HG02623 (cell line): ENCODE measurements around the gene RAMAC.
"Not testable (repeated sequence)": the region's sequence is repeated elsewhere in the genome, so short reads cannot be mapped to it uniquely, and the experiment has no call there.

ENCODE experiments used
- ATAC-seq: cut with Tn5 transposase; IDR thresholded peaks from one replicate; pipeline ENCODE4 v1.9.1; 2021; ENCODE audit warnings: moderate library complexity; ENCODE audit not compliant: unreplicated experiment

RAMAC gene

GRCh38 chr15:83012076-83012426 lies 26.0 kb downstream of the RAMAC start:
- no peak for ATAC-seq

- ATAC-seq: no peak
These were observed 26.6 kb downstream of the RAMAC start for GRCh38 chr15:83012636-83013035.

GRCh38 chr15:83014205-83014653 lies 28.2 kb downstream of the RAMAC start:
- ATAC-seq: no peak

DNA sequence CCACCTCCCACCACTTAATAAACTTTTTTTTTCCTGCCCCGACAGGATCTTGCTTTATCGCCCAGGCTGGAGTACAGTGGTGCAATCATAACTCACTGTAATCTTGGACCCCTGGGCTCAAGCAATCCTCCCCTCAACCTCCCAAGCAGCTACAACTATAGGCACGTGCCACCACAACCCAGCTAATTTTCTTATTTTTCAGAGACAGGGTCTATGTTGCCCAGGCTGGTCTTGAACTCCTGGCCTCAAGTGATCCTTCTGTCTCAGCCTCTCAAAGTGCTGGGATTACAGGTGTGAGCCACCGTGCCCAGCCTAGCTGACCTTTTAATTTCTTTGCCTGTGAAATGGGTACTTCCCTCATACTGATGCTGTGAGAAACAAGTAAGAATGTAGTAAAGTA lies 29.4 kb downstream of the RAMAC start:
- ATAC-seq: no peak

DNA sequence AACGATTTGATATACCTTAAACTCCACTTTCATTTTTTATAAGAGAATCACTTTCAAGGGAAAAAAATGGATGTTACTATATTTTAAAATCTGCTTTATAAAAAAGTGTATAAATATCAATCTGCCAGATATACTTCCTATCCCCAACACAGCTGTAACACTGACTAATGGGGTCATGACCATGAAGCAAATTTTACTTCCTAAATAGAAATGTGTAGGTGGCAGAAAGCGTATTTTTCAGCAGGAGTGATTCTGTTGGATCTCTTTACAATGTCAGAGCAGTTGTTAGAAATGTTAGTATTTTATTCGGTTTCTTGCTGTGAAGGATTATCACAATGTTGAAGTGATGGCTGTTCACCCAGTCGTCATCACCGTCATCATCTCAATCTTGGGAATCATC lies 30.9 kb downstream of the RAMAC start:
- no peak for ATAC-seq

- no peak for ATAC-seq
These were observed 32.4 kb downstream of the RAMAC start for GRCh38 chr15:83018436-83018835.

DNA sequence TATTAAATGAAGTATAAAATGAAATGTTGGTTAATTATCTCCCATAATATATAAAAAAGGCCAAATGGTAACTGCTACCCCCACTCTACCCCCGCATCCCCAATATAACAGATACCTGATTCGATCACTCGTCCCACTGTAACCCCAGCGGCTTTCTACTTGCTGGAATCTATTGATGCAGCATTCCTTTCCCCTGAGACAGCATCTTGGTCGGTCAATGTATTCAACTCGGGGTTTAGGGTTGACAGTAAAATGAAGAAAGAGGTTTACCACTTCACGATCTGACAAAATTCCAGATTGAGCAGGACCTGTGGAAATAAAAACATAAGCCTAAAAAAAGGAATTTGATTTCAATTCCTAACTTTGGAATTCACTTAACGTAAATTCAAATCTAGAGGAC lies 44.0 kb downstream of the RAMAC start:
- no peak for ATAC-seq

GRCh38 chr15:83031234-83031633 lies 45.2 kb downstream of the RAMAC start:
- ATAC-seq: not testable (repeated sequence)

- no peak for ATAC-seq
These were observed 50.2 kb downstream of the RAMAC start for GRCh38 chr15:83036253-83036652.

DNA sequence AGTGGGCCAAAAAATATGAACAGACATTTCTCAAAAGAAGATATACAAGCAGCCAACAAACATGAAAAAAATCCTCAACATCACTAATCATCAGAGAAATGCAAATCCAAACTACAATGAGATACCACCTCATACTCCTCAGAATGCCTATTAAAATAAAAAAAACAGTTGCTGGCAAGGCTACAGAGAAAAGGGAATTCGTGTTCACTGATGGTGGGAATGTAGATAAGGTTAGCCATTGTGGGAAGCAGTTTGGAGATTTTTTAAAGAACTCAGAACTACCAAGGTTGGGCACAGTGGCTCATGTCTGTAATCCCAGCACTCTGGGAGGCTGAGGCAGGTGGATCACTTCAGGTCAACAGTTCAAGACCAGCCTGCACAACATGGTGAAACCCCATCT lies 53.2 kb downstream of the RAMAC start:
- ATAC-seq: no peak
